Activated naive CD8-positive, alpha-beta T cell treated with anti-CD3 and anti-CD28 coated beads, Interleukin-2, amount 10 ng/mL, durations not matched to agents 7 days and 5 days (primary cell): Measurements from ENCODE around the gene ILF3. TPM values are rescaled to one million over a fixed set of nuclear protein-coding genes. Genes with fewer than 3 reads are reported as not detected.

Experiments
- ATAC-seq: fragments of 150-1000 bp; cut with Tn5 transposase; one replicate; pipeline ENCODE4 v1.10.0; 2021; ENCODE audit warnings: low read depth, moderate library complexity
- POLR2A ChIA-PET: fragments of 350-600 bp; sonication (Branson Sonifier 250); formaldehyde crosslinking; loops from one replicate; lab custom pipeline; 2021; ENCODE audit warnings: antibody characterized with exemption; lab: Charles Lee
- DNase-seq: peaks from one replicate; pipeline ENCODE4 v3.0.0; 2021
- H3K27ac Mint-ChIP-seq: one replicate; pipeline ENCODE4 v1.8.0; 2022; ENCODE audit warnings: mild to moderate bottlenecking, mixed read lengths
- H3K27me3 Mint-ChIP-seq: one replicate; pipeline ENCODE4 v1.8.0; 2022; ENCODE audit warnings: mild to moderate bottlenecking, moderate library complexity, mixed read lengths
- H3K36me3 Mint-ChIP-seq: one replicate; pipeline ENCODE4 v1.8.0; 2021; ENCODE audit warnings: mild to moderate bottlenecking, mixed read lengths
- H3K4me1 Mint-ChIP-seq: one replicate; pipeline ENCODE4 v1.8.0; 2021; ENCODE audit warnings: mixed read lengths
- H3K4me3 Mint-ChIP-seq: one replicate; pipeline ENCODE4 v1.8.0; 2022; ENCODE audit warnings: mild to moderate bottlenecking, moderate library complexity, mixed read lengths
- H3K9me3 Mint-ChIP-seq: one replicate; pipeline ENCODE4 v1.8.0; 2021; ENCODE audit warnings: mixed read lengths
- total RNA-seq, 2 experiments: library from RNA; stranded (reverse); gene quantifications; one replicate each; pipeline ENCODE4 v1.2.3, GENCODE V29; 2021

ILF3 gene
- total RNA-seq, 2 experiments from 2014 or later: 344 to 354 TPM

DNA sequence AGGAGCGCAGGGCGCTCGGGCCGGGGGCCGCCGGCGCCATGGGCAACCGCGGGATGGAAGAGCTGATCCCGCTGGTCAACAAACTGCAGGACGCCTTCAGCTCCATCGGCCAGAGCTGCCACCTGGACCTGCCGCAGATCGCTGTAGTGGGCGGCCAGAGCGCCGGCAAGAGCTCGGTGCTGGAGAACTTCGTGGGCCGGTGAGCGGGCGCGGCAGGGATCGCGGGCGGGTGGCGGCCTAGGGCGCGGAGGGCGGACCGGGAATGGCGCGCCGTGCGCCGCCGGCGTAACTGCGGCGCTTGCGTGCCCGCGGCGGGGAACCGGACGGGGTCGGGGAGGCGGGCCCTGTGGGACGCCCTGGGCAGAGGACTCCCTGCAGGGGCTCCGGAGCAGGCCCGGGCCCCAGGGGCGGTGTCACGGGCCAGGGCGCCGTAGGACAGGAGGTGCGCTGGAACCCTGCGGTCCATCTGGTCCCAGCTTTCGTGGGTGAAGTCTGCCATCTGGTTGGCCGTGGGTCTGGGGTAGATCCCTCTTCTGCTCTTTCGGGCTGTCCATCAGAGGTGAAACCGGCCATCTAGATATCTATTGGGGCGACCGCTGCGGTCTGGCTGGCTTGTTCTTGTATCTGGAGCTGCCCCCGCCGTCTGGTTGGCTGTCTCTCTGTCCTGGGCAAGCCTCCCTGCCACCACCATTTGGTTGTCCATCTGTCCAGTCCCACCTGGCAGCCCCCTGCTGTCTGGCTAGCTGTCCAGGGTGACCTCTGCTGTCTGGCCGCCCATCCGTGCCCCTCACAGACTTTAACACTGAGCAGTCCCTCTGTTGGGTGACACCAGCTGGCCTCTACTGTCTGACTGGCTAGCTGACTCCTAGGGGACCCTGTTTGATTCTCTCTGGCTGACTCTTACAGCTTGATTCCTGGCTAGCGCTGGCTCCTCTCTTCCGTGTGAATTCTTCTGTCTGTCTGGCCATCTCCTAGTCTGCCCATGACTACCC, 64.4 kb downstream of the ILF3 start:
- H3K4me3 Mint-ChIP-seq: peak overlapping the region; percentile 98
- ATAC-seq (no peak), DNase-seq (peak; percentile 73)
- H3K27me3 Mint-ChIP-seq: no peaks in the 10 kb centered on the region
- H3K36me3 Mint-ChIP-seq: peaks cover 10% of the 10 kb centered on the region
- H3K9me3 Mint-ChIP-seq: no peaks in the 10 kb centered on the region
- POLR2A ChIA-PET: interaction anchor here (0.9 to 3.2 kb wide), 13 partner anchors 9 to 153 kb away, joined by 3 to 26 read pairs (median 8); partner anchors contain the start of genes CARM1, QTRT1 and TMED1
- H3K27ac Mint-ChIP-seq: peak overlapping the region; percentile 89
- peaks cover 22% of the 10 kb centered on the region for H3K4me1 Mint-ChIP-seq

DNA sequence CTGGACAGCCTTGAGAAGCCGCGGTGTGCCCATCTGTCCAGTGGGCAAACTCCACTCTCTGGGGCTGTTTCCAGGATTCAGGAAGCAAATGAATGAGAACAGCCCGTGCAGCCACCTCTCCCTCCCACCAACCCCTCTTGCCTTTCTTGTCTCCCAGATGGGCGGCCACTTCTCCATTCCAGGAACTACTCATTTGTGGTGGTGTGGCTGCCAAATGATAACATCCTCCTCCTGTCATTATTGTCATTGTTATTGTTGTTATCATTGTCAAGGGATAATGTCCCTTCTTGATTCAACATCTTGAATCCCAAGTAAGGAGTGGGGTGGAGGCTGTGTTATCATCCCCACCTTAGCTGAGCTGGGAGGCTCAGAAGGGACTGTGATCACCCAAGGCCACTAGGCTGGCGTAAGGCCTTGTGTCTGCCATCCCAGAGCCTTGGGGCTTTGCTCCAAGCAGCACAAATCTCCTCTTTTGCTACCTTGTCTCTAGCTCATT, 65.4 kb downstream of the ILF3 start:
- peaks cover 22% of the 10 kb centered on the region for H3K4me1 Mint-ChIP-seq
- H3K27ac Mint-ChIP-seq: peak overlapping the region; percentile 89
- H3K27me3 Mint-ChIP-seq: no peaks in the 10 kb centered on the region
- POLR2A ChIA-PET: interaction anchor here (0.9 to 3.2 kb wide), 4 partner anchors 8 to 117 kb away, joined by 3 to 26 read pairs (median 12); partner anchors contain the start of gene TMED1
- H3K9me3 Mint-ChIP-seq: no peaks in the 10 kb centered on the region
- ATAC-seq (no peak), DNase-seq (no peak)
- peak overlapping the region; percentile 98 for H3K4me3 Mint-ChIP-seq
- H3K36me3 Mint-ChIP-seq: peaks cover 10% of the 10 kb centered on the region

DNA sequence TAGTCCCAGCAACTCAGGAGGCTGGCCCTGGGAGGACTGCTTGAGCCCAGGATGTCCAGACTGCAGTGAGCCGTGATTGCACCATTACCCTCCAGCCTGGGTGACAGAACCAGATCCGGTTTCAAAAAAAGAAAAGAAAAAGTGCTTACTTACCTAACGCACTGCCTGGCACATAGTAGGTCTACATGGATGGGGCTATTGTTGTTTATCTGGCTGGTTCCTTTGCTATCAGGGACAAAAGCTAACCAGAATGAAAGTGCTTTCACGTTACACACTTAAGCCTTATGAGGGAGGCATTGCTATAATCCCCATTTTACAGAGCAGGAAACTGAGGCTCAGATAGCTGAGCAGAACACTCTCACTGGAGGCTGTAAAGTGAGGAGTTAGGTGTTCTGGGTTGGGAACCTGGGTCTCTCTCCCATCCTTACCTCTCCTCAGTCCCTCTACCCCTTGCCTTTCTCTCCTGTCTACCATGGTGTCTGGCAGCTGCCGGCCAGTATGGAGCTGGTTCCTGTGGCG, 66.5 kb downstream of the ILF3 start:
- POLR2A ChIA-PET: interaction anchor here (1.6 kb wide), 1 partner anchor 10 kb away, joined by 6 read pairs; no protein-coding TSS in a partner anchor
- DNase-seq (no peak), ATAC-seq (no peak)
- H3K4me1 Mint-ChIP-seq: peaks cover 22% of the 10 kb centered on the region
- no peak overlapping the region for H3K4me3 Mint-ChIP-seq
- no peak overlapping the region for H3K27ac Mint-ChIP-seq
- H3K36me3 Mint-ChIP-seq: peaks cover 13% of the 10 kb centered on the region
- no peaks in the 10 kb centered on the region for H3K27me3 Mint-ChIP-seq
- no peaks in the 10 kb centered on the region for H3K9me3 Mint-ChIP-seq

DNA sequence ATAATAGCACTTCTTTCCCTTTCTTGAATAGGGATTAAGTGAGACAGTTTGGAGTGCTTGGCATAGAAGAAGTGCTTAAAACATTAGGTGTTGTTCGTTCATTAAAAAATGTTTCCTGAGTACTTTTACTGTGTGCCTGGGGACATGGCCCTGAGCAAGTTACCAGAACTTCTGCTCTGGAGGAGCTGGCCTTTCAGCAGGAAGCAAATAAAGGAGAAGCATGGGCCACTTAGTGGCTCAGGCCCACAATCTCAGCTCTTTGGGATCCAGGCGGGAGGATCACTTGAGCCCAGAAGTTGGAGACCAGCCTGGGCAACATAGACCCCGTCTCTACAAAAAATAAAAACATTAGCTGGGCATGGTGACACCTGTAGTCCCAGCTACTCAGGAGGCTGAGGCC, 69.4 kb downstream of the ILF3 start:
- ATAC-seq (no peak), DNase-seq (no peak)
- POLR2A ChIA-PET: no interaction called here
- no peak overlapping the region for H3K27ac Mint-ChIP-seq
- no peaks in the 10 kb centered on the region for H3K27me3 Mint-ChIP-seq
- H3K9me3 Mint-ChIP-seq: no peaks in the 10 kb centered on the region
- no peak overlapping the region for H3K4me3 Mint-ChIP-seq
- peaks cover 33% of the 10 kb centered on the region for H3K36me3 Mint-ChIP-seq
- peaks cover 32% of the 10 kb centered on the region for H3K4me1 Mint-ChIP-seq

DNA sequence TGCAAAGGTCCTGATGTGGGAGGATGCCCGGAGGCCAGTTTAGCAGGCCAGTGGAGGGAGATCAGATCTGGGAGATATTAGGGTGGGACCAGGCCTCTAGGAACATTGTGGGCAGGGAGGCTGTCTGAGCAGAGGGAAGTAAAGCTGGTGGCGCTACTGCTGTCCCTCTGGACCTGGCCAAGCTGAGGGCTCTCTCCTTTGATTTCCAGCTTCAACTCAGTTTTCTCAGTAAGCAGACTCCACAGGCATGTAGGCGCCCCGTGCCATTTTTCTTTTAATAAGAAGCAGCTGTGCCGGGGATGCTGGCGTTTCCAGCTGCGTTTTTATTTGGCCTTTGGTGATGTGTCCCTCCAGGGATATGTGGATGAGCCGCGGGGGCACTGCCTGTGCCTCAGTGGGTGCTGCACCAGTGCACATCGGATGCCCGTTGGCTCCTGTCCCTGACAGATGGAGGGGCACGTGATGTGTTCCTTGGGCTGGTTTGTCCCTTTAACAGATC, 70.5 kb downstream of the ILF3 start:
- no peaks in the 10 kb centered on the region for H3K9me3 Mint-ChIP-seq
- no peak overlapping the region for H3K27ac Mint-ChIP-seq
- no peaks in the 10 kb centered on the region for H3K27me3 Mint-ChIP-seq
- H3K4me3 Mint-ChIP-seq: no peak overlapping the region
- H3K4me1 Mint-ChIP-seq: peaks cover 31% of the 10 kb centered on the region
- peaks cover 26% of the 10 kb centered on the region for H3K36me3 Mint-ChIP-seq
- POLR2A ChIA-PET: no interaction called here
- no peak for ATAC-seq
- DNase-seq: no peak

DNA sequence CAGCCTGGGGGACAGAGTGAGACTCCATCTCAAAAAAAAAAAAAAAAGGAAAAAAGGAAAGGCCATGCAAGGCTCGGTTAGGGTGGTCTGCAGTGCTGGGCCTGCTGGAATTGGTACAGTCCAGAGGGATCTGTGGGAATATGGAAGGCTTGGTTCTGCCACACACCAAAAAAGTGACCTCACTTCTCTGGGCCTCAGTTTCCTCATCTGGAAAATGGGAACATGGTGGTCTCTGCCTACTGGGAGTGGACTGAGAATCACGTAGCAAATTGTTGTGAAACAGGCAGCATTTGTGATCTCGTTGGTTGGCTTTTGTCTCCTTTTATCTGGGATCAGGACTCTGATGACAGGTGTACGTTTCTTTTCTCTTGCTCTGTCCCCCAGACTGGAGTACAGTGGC, 71.3 kb downstream of the ILF3 start:
- H3K9me3 Mint-ChIP-seq: no peaks in the 10 kb centered on the region
- ATAC-seq (no peak), DNase-seq (no peak)
- POLR2A ChIA-PET: no interaction called here
- no peak overlapping the region for H3K4me3 Mint-ChIP-seq
- H3K27me3 Mint-ChIP-seq: no peaks in the 10 kb centered on the region
- peaks cover 34% of the 10 kb centered on the region for H3K4me1 Mint-ChIP-seq
- H3K27ac Mint-ChIP-seq: no peak overlapping the region
- peaks cover 25% of the 10 kb centered on the region for H3K36me3 Mint-ChIP-seq

DNA sequence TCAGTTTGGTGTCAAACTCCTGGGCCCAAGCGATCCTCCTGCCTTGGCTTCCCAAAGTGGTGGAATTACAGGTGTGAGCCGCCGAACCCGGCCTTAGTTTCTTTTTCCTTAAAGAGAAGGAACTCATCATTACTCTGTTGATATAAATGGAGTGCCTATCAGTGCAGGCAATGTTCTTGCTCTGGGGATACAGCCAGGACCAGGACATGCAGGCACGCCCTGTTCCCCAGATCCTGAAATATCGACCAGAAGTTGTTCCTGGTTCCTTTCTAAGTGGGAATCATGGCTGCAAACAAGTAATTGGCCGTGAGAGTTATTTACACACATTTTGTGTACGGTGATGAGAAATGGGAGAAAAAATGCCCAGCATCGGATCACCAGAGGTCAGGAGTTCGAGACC, 72.1 kb downstream of the ILF3 start:
- ATAC-seq: no peak
- POLR2A ChIA-PET: interaction anchor here (2.5 kb wide), 1 partner anchor 9 kb away, joined by 10 read pairs; the partner anchor contains the start of gene DNM2
- peaks cover 38% of the 10 kb centered on the region for H3K4me1 Mint-ChIP-seq

DNA sequence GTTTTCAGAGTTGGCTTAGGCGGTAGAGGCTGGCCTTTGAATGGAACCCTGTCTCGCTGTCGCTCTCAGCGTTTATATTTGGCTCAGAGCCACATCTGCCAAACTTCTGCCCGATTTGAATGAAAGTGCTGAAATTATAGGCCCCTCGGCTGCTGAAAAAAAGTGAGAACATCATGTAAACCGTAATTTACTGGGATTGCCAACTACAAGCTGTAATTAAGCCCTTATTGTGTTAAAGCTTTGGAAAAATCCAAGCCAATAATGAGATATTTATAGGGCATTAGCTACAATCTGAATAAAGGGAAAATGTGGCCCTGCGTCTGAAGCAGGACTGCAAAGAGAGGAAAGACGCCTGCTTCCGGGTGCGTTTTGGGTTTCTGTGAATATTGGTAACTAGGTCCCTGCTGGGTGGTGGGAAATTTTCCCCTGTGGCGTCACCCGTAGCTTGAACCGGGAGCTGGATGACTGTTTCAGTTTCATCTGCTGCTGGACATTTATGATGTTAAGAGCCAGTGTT, 73.6 kb downstream of the ILF3 start:
- ATAC-seq (no peak), DNase-seq (no peak)
- Mint-ChIP-seq H3K9me3 (no peaks in the 10 kb centered on the region), H3K27ac (peak overlapping the region; percentile 28), H3K27me3 (no peaks in the 10 kb centered on the region), H3K36me3 (peaks cover 27% of the 10 kb centered on the region), H3K4me3 (no peak overlapping the region), H3K4me1 (peaks cover 45% of the 10 kb centered on the region)
- POLR2A ChIA-PET: interaction anchor here (0.7 to 2.5 kb wide), 3 partner anchors 9 to 193 kb away, joined by 3 to 10 read pairs (median 3); partner anchors contain the start of gene DNM2

More for the DNA sequence above, 72.1 kb downstream of the ILF3 start:
- H3K36me3 Mint-ChIP-seq: peaks cover 25% of the 10 kb centered on the region
- H3K9me3 Mint-ChIP-seq: no peaks in the 10 kb centered on the region
- H3K27ac Mint-ChIP-seq: no peak overlapping the region
- DNase-seq: no peak
- H3K27me3 Mint-ChIP-seq: no peaks in the 10 kb centered on the region
- H3K4me3 Mint-ChIP-seq: no peak overlapping the region

DNA sequence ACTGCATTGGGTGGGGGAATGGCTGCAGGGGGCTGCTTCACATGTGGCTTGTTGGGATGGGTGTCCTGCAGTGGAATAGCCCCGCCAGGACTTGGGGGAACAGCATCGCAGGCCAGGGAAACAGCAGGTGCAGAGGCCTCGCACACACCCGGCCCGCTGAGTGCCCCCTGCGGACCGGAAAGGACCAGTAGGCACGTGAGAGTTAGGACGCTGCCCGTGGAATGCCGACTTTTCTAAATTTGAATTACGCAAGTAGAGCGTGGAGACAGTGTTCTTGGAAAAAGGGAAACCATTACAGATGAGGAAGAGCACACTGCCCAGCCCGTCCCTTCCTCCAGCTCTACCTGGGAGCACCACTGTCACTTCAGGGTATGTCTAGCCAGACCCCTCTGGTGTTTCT, 75.3 kb downstream of the ILF3 start:
- Mint-ChIP-seq H3K4me1 (peaks cover 45% of the 10 kb centered on the region), H3K27ac (no peak overlapping the region), H3K4me3 (no peak overlapping the region), H3K9me3 (no peaks in the 10 kb centered on the region), H3K36me3 (peaks cover 25% of the 10 kb centered on the region), H3K27me3 (no peaks in the 10 kb centered on the region)
- POLR2A ChIA-PET: interaction anchor here (2.7 kb wide), 1 partner anchor 12 kb away, joined by 24 read pairs; the partner anchor contains the start of gene DNM2
- ATAC-seq: no peak
- no peak for DNase-seq

DNA sequence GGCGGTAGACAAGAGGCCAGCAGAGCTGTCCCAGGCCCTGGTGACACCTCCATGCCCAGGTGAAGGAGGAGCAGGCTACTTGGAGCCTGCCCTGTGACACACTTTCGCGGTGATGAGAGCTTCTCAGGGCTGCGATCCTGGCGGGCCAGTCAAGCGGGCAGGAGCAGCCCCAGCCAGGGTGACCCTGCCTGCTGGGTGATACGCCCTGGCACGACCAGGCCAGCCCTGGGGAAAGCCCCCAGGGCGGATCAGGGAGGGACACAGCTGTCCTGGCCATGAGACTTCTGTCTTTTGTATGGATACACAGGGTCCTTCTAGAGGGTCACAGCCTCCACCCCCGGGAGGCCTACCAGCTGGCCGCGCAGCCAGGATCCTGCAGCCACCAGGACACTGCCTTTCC, 76.8 kb downstream of the ILF3 start:
- no peaks in the 10 kb centered on the region for H3K9me3 Mint-ChIP-seq
- H3K36me3 Mint-ChIP-seq: peaks cover 31% of the 10 kb centered on the region
- no peaks in the 10 kb centered on the region for H3K27me3 Mint-ChIP-seq
- ATAC-seq (no peak), DNase-seq (peak; percentile 35)
- POLR2A ChIA-PET: interaction anchor here (0.8 to 2.7 kb wide), 7 partner anchors 11 to 280 kb away, joined by 3 to 24 read pairs (median 3); partner anchors contain the start of gene DNM2
- peaks cover 45% of the 10 kb centered on the region for H3K4me1 Mint-ChIP-seq
- H3K4me3 Mint-ChIP-seq: peak overlapping the region; percentile 22
- peak overlapping the region; percentile 77 for H3K27ac Mint-ChIP-seq

DNA sequence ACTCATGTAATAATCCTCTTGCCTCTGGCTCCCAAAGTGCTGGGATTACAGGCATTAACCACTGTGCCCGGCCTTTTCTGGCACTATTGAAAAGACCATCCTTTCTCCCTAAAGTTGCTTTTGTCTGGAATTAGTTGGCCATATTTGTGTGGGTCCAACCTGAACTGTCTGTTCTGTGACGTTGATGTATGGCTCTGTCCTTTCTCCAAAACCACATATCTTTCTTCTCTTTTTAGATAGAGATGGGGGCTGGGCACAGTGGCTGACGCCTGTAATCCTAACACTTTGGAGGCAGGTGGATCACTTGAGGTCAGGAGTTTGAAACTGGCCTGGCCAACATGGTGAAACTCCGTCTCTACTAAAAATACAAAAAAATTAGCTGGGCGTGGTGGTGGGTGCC, 81.6 kb downstream of the ILF3 start:
- H3K27ac Mint-ChIP-seq: no peak overlapping the region
- POLR2A ChIA-PET: no interaction called here
- H3K27me3 Mint-ChIP-seq: no peaks in the 10 kb centered on the region
- ATAC-seq (no peak), DNase-seq (no peak)
- H3K9me3 Mint-ChIP-seq: peaks cover 10% of the 10 kb centered on the region
- H3K36me3 Mint-ChIP-seq: peaks cover 41% of the 10 kb centered on the region
- no peak overlapping the region for H3K4me3 Mint-ChIP-seq
- peaks cover 21% of the 10 kb centered on the region for H3K4me1 Mint-ChIP-seq

DNA sequence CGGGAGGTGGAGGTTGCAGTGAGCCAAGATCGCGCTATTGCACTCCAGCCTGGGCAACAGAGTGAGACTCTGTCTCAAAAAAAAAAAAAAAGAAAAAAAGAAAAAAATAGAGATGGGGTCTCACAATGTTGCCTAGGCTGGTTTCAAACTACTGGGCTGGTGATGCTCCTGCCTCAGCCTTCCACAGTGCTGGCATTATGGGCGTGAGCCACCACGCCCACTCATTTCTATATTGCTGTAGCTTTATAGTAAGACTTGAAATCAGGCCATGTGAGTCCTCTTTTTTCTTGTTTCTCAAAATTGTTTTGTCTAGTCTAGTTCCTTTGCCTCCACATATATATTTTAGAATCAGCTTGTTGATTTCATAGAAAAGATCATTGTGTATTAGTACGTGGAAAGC, 82.0 kb downstream of the ILF3 start:
- H3K36me3 Mint-ChIP-seq: peaks cover 45% of the 10 kb centered on the region
- no peak for DNase-seq
- H3K4me3 Mint-ChIP-seq: no peak overlapping the region
- POLR2A ChIA-PET: no interaction called here
- H3K4me1 Mint-ChIP-seq: peaks cover 16% of the 10 kb centered on the region
- H3K27ac Mint-ChIP-seq: no peak overlapping the region
- no peaks in the 10 kb centered on the region for H3K27me3 Mint-ChIP-seq
- peaks cover 11% of the 10 kb centered on the region for H3K9me3 Mint-ChIP-seq
- no peak for ATAC-seq
